Omental fat pad (tissue), 4 donors: Measurements from ENCODE around the gene BNIP1. TPM values are rescaled to one million over a fixed set of nuclear protein-coding genes. Genes with fewer than 3 reads are reported as not detected.

Source experiments
- ATAC-seq: fragments of 150-250 bp; one replicate; pipeline ENCODE4 v1.9.1; 2016; ENCODE audit warnings: mild to moderate bottlenecking, moderate library complexity; ENCODE audit not compliant: low FRiP score
- DNase-seq: peaks from one replicate; pipeline ENCODE4 v3.0.0-alpha.2; 2019; ENCODE audit warnings: low spot score
- total RNA-seq, 4 donors: library from RNA; depleted of rRNA; stranded (reverse); fragments of >200 nt; gene quantifications; one replicate each; pipeline ENCODE4 v1.1.0, GENCODE V29; 2016
- TF ChIP-seq, protein P1 (sequence below), 3 donors: fragments of 450-650 bp; IDR thresholded peaks; one replicate each; pipeline ENCODE4 v1.5.1; 2016 to 2017; ENCODE audit warnings: antibody characterized with exemption in 3 of 3, mild to moderate bottlenecking in 3 of 3, moderate library complexity in 2 of 3

The BNIP1 gene
- total RNA-seq, 4 donors from 2014 or later = 9.1 to 10.6 (median 9.9) TPM

DNA sequence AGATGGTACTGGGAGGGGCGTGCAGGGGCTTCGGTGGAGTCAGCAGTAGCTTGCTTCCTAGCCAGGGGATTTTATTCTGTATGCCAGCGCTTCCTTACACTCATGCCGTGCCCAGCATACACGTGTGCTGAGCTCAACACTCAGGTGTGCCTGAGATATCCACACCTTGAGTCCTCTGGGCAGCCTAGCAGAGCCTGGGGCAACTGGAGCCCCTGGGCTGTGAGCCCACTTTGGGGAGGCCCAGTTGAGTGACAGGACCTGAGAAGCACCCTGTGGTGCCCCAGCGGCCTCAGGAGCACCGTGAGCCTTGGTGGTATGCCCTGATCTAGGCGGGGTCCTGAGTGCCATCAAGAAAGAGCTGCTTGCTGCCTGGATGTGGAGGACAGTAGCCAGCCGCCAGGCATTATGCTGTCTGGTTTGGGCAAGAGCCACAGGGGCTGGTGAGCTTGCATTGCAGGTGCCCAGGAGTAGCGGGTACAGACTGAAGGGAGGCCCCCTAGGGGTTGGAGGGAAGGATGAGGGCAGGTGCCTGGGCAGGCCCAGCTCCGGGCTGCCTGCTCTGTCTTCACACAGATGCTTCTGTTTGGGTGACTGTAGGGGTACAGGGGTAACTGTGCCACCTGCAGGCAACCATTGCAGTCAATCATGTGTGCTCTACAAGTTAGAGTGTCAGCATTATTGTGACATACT, 42.9 kb downstream of the BNIP1 start:
- DNase-seq (no peak), ATAC-seq (no peak)
- TF ChIP-seq, protein P1, sequence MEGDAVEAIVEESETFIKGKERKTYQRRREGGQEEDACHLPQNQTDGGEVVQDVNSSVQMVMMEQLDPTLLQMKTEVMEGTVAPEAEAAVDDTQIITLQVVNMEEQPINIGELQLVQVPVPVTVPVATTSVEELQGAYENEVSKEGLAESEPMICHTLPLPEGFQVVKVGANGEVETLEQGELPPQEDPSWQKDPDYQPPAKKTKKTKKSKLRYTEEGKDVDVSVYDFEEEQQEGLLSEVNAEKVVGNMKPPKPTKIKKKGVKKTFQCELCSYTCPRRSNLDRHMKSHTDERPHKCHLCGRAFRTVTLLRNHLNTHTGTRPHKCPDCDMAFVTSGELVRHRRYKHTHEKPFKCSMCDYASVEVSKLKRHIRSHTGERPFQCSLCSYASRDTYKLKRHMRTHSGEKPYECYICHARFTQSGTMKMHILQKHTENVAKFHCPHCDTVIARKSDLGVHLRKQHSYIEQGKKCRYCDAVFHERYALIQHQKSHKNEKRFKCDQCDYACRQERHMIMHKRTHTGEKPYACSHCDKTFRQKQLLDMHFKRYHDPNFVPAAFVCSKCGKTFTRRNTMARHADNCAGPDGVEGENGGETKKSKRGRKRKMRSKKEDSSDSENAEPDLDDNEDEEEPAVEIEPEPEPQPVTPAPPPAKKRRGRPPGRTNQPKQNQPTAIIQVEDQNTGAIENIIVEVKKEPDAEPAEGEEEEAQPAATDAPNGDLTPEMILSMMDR (IDR thresholded peaks at IDR 0.05) = no peak

- no peak for ATAC-seq
These were observed 43.9 kb downstream of the BNIP1 start for GRCh38 chr5:173188280-173188679.

GRCh38 chr5:173191015-173191414, 46.7 kb downstream of the BNIP1 start:
- DNase-seq (no peak), ATAC-seq (no peak)
- TF ChIP-seq, protein P1 (IDR thresholded peaks at IDR 0.05) = no peak

More at GRCh38 chr5:173188280-173188679, 43.9 kb downstream of the BNIP1 start:
- DNase-seq = no peak
- TF ChIP-seq, protein P1 (IDR thresholded peaks at IDR 0.05) = no peak

DNA sequence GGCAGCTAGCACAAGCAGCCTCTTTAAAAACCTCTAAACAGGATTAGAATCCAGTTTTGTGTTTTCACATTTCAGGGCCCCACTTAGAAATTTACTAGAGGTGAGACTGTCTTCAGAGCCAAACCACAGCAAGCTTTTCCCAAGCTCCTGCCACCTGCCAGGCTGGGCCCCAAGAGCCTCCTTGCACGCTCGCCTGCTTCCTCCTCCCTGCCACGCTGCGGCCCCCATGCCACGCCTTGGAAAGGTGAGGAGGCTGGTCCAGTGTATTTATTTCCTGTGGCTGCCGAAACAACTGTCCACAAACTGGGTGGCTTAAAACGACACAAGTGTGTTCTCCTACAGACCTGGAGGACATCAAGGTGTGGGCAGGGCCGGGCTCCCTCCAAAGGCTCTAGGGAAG, 47.2 kb downstream of the BNIP1 start:
- ATAC-seq = no peak
- DNase-seq = no peak
- TF ChIP-seq, protein P1 (IDR thresholded peaks at IDR 0.05) = no peak

- no peak for DNase-seq
- ATAC-seq = no peak
These were observed 48.2 kb downstream of the BNIP1 start for GRCh38 chr5:173192561-173192960.

DNA sequence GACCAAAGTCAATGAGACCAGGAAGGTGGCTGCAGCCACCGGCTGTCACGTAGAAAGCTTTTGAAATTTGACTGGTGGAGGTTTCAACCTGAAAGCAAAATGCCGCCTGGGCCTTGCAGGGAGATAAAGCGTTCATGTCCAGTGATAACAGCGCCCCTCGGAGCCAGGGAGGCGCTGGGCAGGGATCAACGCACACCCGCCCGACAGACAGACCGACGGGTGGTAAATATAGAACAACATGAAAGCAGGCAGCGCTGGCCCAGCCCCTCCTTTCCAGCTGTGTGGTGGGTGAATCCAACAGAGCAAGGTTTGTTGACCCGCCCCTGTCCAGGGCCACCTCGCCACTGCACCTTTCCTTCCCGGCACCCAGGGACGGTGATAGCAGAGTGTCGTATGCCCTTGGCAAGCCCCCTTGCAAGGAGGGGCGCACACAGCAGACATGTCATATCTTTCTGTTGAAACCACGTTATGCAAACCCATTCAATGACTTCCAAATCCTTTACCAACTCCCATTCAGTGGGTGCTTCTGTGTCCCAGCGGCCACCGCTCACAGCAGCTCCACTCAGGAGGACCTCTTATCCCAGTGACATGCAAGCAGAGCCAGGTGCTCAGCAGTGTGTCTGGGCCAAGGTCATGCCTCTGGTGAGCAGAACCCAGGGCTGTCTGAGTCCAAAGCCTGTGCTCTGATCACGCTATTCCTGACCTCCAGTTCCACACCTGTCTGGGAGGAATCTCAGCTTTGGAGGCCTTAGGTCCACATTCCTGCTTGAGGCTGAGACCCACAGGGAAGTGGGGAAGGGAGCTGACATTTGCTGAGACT, 52.0 kb downstream of the BNIP1 start:
- TF ChIP-seq, protein P1 (IDR thresholded peaks at IDR 0.05) = no peak
- ATAC-seq (no peak), DNase-seq (no peak)

More at GRCh38 chr5:173192561-173192960, 48.2 kb downstream of the BNIP1 start:
- TF ChIP-seq, protein P1 (IDR thresholded peaks at IDR 0.05) = no peak
